WTC11 (cell line): ENCODE data around the gene CPN1. TPM values are rescaled to one million over a fixed set of nuclear protein-coding genes. Genes with fewer than 3 reads are reported as not detected.

Experiments used
- ATAC-seq: fragments of 200-7000 bp; cut with Tn5 transposase; 2 replicates; pipeline ENCODE4 v1.10.0; 2021; ENCODE audit warnings: mild to moderate bottlenecking, moderate library complexity
- CTCF ChIA-PET: fragments of 300-600 bp; sonication (Branson Sonifier 250); formaldehyde crosslinking; loops from one replicate; lab custom pipeline; 2021; ENCODE audit warnings: antibody characterized with exemption; lab: Charles Lee
- POLR2A ChIA-PET: fragments of 350-600 bp; sonication (Branson Sonifier 250); formaldehyde crosslinking; loops from one replicate; lab custom pipeline; 2021; ENCODE audit warnings: antibody characterized with exemption; lab: Charles Lee
- DNase-seq: peaks from one replicate; pipeline ENCODE4 v3.0.0; 2021; ENCODE audit warnings: low spot score
- H3K27ac Mint-ChIP-seq: 2 replicates; pipeline ENCODE4 v1.8.0; 2021; ENCODE audit warnings: mixed read lengths
- H3K27me3 Mint-ChIP-seq: 2 replicates; pipeline ENCODE4 v1.8.0; 2021; ENCODE audit warnings: low read depth, mild to moderate bottlenecking, moderate library complexity, mixed read lengths
- H3K36me3 Mint-ChIP-seq: 2 replicates; pipeline ENCODE4 v1.8.0; 2021; ENCODE audit warnings: mixed read lengths
- H3K4me1 Mint-ChIP-seq: 2 replicates; pipeline ENCODE4 v1.8.0; 2022; ENCODE audit warnings: mixed read lengths
- H3K4me3 Mint-ChIP-seq: 2 replicates; pipeline ENCODE4 v1.8.0; 2021; ENCODE audit warnings: mild to moderate bottlenecking, moderate library complexity, mixed read lengths
- H3K9me3 Mint-ChIP-seq: 2 replicates; pipeline ENCODE4 v1.8.0; 2021; ENCODE audit warnings: mixed read lengths
- CBFB ChIP-seq: sonication (generic); formaldehyde crosslinking; IDR thresholded peaks from 2 replicates; pipeline ENCODE4 v1.8.1; 2022; ENCODE audit warnings: mild to moderate bottlenecking, low read depth, missing genetic modification reagents
- ESRRA ChIP-seq: sonication (generic); formaldehyde crosslinking; IDR thresholded peaks from 2 replicates; pipeline ENCODE4 v1.8.1; 2022; ENCODE audit warnings: mild to moderate bottlenecking, missing genetic modification reagents, borderline replicate concordance
- FOXJ3 ChIP-seq: sonication (generic); formaldehyde crosslinking; IDR thresholded peaks from 2 replicates; pipeline ENCODE4 v1.9.0; 2021; ENCODE audit warnings: missing genetic modification reagents, mild to moderate bottlenecking, borderline replicate concordance
- GTF2I ChIP-seq: fragments of 250-450 bp; sonication (Bioruptor Pico); conservative IDR thresholded peaks from 2 replicates; pipeline ENCODE4 v1.4.0; 2021; ENCODE audit warnings: mild to moderate bottlenecking
- RORB ChIP-seq: fragments of 250-450 bp; sonication (Bioruptor Pico); IDR thresholded peaks from 2 replicates; pipeline ENCODE4 v1.9.0; 2021; ENCODE audit warnings: mild to moderate bottlenecking
- SP1 ChIP-seq: sonication (generic); formaldehyde crosslinking; conservative IDR thresholded peaks from 2 replicates; pipeline ENCODE4 v1.8.1; 2022; ENCODE audit warnings: missing genetic modification reagents
- TP53 ChIP-seq: sonication (generic); formaldehyde crosslinking; IDR thresholded peaks from 2 replicates; pipeline ENCODE4 v1.8.1; 2023; ENCODE audit warnings: mild to moderate bottlenecking, missing genetic modification reagents
- ZNF121 ChIP-seq: sonication (generic); formaldehyde crosslinking; IDR thresholded peaks from 2 replicates; pipeline ENCODE4 v1.8.0; 2023; ENCODE audit warnings: missing genetic modification reagents
- ZNF317 ChIP-seq: sonication (generic); formaldehyde crosslinking; IDR thresholded peaks from 2 replicates; pipeline ENCODE4 v1.8.1; 2023; ENCODE audit warnings: low read depth, mild to moderate bottlenecking, moderate library complexity, missing genetic modification reagents, borderline replicate concordance
- total RNA-seq: library from RNA; stranded (reverse); gene quantifications from 3 replicates; pipeline ENCODE4 v1.2.3, GENCODE V29; 2021
- TF ChIP-seq, protein P1 (sequence below): fragments of 250-450 bp; sonication (Bioruptor Pico); IDR thresholded peaks from 2 replicates; pipeline ENCODE4 v1.9.0; 2021; ENCODE audit warnings: mild to moderate bottlenecking
- TF ChIP-seq, protein P2 (sequence below): sonication (generic); formaldehyde crosslinking; IDR thresholded peaks from 2 replicates; pipeline ENCODE4 v1.8.0; 2022; ENCODE audit warnings: mild to moderate bottlenecking, missing genetic modification reagents
- TF ChIP-seq, protein P3 (sequence below): sonication (generic); formaldehyde crosslinking; IDR thresholded peaks from 2 replicates; pipeline ENCODE4 v1.8.1; 2023; ENCODE audit warnings: mild to moderate bottlenecking, missing genetic modification reagents, moderate library complexity
- TF ChIP-seq, protein P4 (sequence below): sonication (generic); formaldehyde crosslinking; IDR thresholded peaks from 2 replicates; pipeline ENCODE4 v1.8.0; 2022; ENCODE audit warnings: mild to moderate bottlenecking, missing genetic modification reagents
- TF ChIP-seq, protein P5 (sequence below): sonication (generic); formaldehyde crosslinking; IDR thresholded peaks from 2 replicates; pipeline ENCODE4 v1.8.1; 2023; ENCODE audit warnings: mild to moderate bottlenecking, moderate library complexity, missing genetic modification reagents
- TF ChIP-seq, protein P6 (sequence below): sonication (generic); formaldehyde crosslinking; IDR thresholded peaks from 2 replicates; pipeline ENCODE4 v1.8.0; 2022; ENCODE audit warnings: mild to moderate bottlenecking, missing genetic modification reagents
- TF ChIP-seq, protein P7 (sequence below): sonication (generic); formaldehyde crosslinking; IDR thresholded peaks from 2 replicates; pipeline ENCODE4 v1.8.1; 2023; ENCODE audit warnings: mild to moderate bottlenecking, missing genetic modification reagents, moderate library complexity
- TF ChIP-seq, protein P8 (sequence below): sonication (generic); formaldehyde crosslinking; IDR thresholded peaks from 2 replicates; pipeline ENCODE4 v1.8.0; 2022; ENCODE audit warnings: missing genetic modification reagents
- TF ChIP-seq, protein P9 (sequence below): fragments of 200-600 bp; IDR thresholded peaks from 2 replicates; pipeline ENCODE4 v1.8.0; 2022; ENCODE audit warnings: antibody characterized with exemption
- TF ChIP-seq, protein P10 (sequence below): sonication (generic); formaldehyde crosslinking; IDR thresholded peaks from 2 replicates; pipeline ENCODE4 v1.8.1; 2022; ENCODE audit warnings: mild to moderate bottlenecking, missing genetic modification reagents, moderate library complexity, borderline replicate concordance

Gene CPN1
- total RNA-seq, 1 experiment from 2014 or later, result 0.42 TPM

DNA sequence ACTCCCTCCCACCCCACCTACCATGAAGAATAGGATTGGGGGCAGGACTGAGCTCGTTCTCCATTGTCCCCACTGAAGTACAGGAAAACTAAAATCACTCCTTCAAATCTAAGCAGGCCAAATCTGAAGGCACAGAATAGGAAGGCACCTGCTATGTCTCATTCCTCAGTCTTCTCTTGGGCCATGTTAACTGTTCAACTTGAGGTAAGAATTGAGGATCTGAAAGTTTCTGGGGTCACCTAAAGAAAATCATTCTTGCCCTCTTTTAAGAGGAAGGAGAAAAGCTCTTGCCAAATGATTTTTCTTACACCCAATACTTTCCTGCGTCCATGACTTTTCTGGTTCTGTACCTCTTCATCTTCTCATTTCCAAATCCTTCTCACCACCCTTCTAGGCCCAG, 4.9 kb downstream of the CPN1 start (continued):
- TF ChIP-seq, protein P1, sequence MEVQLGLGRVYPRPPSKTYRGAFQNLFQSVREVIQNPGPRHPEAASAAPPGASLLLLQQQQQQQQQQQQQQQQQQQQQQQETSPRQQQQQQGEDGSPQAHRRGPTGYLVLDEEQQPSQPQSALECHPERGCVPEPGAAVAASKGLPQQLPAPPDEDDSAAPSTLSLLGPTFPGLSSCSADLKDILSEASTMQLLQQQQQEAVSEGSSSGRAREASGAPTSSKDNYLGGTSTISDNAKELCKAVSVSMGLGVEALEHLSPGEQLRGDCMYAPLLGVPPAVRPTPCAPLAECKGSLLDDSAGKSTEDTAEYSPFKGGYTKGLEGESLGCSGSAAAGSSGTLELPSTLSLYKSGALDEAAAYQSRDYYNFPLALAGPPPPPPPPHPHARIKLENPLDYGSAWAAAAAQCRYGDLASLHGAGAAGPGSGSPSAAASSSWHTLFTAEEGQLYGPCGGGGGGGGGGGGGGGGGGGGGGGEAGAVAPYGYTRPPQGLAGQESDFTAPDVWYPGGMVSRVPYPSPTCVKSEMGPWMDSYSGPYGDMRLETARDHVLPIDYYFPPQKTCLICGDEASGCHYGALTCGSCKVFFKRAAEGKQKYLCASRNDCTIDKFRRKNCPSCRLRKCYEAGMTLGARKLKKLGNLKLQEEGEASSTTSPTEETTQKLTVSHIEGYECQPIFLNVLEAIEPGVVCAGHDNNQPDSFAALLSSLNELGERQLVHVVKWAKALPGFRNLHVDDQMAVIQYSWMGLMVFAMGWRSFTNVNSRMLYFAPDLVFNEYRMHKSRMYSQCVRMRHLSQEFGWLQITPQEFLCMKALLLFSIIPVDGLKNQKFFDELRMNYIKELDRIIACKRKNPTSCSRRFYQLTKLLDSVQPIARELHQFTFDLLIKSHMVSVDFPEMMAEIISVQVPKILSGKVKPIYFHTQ (CRISPR knock-in tag), result no peak
- TF ChIP-seq ZNF121 (CRISPR knock-in tag), result no peak

DNA sequence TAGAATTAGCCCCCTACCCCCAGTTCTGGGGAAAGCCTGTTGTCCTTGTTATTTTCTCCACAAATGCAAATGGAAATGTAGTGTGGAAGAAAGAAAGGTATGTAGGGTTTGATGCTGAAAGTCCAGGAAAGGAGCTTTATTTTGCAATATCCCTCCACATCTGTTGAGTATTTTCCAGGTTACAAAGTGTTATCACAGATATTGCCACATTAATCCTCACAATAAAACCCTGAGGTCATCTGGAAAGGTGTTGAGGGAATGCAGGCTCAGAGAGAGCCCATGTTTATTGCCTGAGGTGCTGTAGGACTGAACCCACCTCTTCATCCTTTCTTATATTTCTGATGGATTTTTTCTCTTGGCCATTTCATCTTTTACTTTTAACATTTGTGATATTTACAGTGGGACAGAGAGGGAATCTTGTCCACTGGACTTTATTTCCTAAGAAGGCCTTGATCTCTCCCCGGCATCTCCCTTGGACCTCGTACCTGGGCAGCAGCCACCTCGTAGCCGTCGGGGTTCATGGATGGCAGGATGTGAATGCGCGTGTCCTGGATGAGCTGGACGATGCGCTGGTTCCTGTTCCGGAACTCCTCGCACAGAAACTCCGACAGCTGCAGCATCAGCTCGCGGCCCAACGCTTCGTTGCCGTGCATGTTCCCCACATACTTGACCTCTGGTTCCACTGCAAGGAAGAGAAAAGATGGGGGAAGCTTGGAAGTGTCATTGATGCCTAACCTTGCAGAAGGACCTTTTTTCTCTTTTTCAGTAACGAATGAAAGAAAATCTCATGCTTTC, 6.0 kb downstream of the CPN1 start:
- Mint-ChIP-seq H3K27ac (no peak overlapping the region), H3K27me3 (no peaks in the 10 kb centered on the region), H3K4me1 (no peaks in the 10 kb centered on the region), H3K9me3 (no peaks in the 10 kb centered on the region), H3K36me3 (no peaks in the 10 kb centered on the region), H3K4me3 (no peak overlapping the region)
- CTCF ChIA-PET, result interaction anchor here (1.1 kb wide), 1 partner anchor 230 kb away, joined by 3 read pairs; no protein-coding TSS in a partner anchor
- no peak for ATAC-seq
- POLR2A ChIA-PET, result no interaction called here
- DNase-seq, result no peak
- TF ChIP-seq, protein P2, sequence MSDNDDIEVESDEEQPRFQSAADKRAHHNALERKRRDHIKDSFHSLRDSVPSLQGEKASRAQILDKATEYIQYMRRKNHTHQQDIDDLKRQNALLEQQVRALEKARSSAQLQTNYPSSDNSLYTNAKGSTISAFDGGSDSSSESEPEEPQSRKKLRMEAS, result no peak
- TF ChIP-seq TP53 (no peak), ESRRA (CRISPR knock-in tag) (no peak), GTF2I (CRISPR knock-in tag) (no peak), SP1 (CRISPR knock-in tag) (no peak), CBFB (CRISPR knock-in tag) (no peak), FOXJ3 (CRISPR knock-in tag) (no peak), ZNF317 (no peak), RORB (CRISPR knock-in tag) (no peak)
- TF ChIP-seq, protein P3, sequence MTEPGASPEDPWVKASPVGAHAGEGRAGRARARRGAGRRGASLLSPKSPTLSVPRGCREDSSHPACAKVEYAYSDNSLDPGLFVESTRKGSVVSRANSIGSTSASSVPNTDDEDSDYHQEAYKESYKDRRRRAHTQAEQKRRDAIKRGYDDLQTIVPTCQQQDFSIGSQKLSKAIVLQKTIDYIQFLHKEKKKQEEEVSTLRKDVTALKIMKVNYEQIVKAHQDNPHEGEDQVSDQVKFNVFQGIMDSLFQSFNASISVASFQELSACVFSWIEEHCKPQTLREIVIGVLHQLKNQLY, result no peak
- TF ChIP-seq, protein P4, sequence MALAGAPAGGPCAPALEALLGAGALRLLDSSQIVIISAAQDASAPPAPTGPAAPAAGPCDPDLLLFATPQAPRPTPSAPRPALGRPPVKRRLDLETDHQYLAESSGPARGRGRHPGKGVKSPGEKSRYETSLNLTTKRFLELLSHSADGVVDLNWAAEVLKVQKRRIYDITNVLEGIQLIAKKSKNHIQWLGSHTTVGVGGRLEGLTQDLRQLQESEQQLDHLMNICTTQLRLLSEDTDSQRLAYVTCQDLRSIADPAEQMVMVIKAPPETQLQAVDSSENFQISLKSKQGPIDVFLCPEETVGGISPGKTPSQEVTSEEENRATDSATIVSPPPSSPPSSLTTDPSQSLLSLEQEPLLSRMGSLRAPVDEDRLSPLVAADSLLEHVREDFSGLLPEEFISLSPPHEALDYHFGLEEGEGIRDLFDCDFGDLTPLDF (CRISPR knock-in tag), result no peak
- TF ChIP-seq, protein P5, sequence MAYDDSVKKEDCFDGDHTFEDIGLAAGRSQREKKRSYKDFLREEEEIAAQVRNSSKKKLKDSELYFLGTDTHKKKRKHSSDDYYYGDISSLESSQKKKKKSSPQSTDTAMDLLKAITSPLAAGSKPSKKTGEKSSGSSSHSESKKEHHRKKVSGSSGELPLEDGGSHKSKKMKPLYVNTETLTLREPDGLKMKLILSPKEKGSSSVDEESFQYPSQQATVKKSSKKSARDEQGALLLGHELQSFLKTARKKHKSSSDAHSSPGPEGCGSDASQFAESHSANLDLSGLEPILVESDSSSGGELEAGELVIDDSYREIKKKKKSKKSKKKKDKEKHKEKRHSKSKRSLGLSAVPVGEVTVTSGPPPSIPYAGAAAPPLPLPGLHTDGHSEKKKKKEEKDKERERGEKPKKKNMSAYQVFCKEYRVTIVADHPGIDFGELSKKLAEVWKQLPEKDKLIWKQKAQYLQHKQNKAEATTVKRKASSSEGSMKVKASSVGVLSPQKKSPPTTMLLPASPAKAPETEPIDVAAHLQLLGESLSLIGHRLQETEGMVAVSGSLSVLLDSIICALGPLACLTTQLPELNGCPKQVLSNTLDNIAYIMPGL (CRISPR knock-in tag), result no peak
- TF ChIP-seq, protein P6, sequence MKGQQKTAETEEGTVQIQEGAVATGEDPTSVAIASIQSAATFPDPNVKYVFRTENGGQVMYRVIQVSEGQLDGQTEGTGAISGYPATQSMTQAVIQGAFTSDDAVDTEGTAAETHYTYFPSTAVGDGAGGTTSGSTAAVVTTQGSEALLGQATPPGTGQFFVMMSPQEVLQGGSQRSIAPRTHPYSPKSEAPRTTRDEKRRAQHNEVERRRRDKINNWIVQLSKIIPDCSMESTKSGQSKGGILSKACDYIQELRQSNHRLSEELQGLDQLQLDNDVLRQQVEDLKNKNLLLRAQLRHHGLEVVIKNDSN, result no peak
- TF ChIP-seq, protein P7, sequence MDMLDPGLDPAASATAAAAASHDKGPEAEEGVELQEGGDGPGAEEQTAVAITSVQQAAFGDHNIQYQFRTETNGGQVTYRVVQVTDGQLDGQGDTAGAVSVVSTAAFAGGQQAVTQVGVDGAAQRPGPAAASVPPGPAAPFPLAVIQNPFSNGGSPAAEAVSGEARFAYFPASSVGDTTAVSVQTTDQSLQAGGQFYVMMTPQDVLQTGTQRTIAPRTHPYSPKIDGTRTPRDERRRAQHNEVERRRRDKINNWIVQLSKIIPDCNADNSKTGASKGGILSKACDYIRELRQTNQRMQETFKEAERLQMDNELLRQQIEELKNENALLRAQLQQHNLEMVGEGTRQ (CRISPR knock-in tag), result no peak
- TF ChIP-seq, protein P8, sequence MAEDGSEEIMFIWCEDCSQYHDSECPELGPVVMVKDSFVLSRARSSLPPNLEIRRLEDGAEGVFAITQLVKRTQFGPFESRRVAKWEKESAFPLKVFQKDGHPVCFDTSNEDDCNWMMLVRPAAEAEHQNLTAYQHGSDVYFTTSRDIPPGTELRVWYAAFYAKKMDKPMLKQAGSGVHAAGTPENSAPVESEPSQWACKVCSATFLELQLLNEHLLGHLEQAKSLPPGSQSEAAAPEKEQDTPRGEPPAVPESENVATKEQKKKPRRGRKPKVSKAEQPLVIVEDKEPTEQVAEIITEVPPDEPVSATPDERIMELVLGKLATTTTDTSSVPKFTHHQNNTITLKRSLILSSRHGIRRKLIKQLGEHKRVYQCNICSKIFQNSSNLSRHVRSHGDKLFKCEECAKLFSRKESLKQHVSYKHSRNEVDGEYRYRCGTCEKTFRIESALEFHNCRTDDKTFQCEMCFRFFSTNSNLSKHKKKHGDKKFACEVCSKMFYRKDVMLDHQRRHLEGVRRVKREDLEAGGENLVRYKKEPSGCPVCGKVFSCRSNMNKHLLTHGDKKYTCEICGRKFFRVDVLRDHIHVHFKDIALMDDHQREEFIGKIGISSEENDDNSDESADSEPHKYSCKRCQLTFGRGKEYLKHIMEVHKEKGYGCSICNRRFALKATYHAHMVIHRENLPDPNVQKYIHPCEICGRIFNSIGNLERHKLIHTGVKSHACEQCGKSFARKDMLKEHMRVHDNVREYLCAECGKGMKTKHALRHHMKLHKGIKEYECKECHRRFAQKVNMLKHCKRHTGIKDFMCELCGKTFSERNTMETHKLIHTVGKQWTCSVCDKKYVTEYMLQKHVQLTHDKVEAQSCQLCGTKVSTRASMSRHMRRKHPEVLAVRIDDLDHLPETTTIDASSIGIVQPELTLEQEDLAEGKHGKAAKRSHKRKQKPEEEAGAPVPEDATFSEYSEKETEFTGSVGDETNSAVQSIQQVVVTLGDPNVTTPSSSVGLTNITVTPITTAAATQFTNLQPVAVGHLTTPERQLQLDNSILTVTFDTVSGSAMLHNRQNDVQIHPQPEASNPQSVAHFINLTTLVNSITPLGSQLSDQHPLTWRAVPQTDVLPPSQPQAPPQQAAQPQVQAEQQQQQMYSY (CRISPR knock-in tag), result no peak
- TF ChIP-seq, protein P9, sequence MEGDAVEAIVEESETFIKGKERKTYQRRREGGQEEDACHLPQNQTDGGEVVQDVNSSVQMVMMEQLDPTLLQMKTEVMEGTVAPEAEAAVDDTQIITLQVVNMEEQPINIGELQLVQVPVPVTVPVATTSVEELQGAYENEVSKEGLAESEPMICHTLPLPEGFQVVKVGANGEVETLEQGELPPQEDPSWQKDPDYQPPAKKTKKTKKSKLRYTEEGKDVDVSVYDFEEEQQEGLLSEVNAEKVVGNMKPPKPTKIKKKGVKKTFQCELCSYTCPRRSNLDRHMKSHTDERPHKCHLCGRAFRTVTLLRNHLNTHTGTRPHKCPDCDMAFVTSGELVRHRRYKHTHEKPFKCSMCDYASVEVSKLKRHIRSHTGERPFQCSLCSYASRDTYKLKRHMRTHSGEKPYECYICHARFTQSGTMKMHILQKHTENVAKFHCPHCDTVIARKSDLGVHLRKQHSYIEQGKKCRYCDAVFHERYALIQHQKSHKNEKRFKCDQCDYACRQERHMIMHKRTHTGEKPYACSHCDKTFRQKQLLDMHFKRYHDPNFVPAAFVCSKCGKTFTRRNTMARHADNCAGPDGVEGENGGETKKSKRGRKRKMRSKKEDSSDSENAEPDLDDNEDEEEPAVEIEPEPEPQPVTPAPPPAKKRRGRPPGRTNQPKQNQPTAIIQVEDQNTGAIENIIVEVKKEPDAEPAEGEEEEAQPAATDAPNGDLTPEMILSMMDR, result no peak
- TF ChIP-seq, protein P10, sequence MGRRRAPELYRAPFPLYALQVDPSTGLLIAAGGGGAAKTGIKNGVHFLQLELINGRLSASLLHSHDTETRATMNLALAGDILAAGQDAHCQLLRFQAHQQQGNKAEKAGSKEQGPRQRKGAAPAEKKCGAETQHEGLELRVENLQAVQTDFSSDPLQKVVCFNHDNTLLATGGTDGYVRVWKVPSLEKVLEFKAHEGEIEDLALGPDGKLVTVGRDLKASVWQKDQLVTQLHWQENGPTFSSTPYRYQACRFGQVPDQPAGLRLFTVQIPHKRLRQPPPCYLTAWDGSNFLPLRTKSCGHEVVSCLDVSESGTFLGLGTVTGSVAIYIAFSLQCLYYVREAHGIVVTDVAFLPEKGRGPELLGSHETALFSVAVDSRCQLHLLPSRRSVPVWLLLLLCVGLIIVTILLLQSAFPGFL (CRISPR knock-in tag), result no peak
